ENCODE measurements around the gene HYAL4.

The HYAL4 gene

GRCh38 chr7:123918309-123918708 is 73.3 kb downstream of the HYAL4 start:
- WGBS, 2 donors (ENCODE audit: extremely low coverage in 2 of 2, insufficient read length in 2 of 2, insufficient replicate concordance in 1 of 2): no CpG with 5 or more reads among the region's 8 CpGs
- H3K27ac ChIP-seq (replicated peaks; ENCODE audit: low read length): no peak overlapping the region
- H3K4me3 ChIP-seq (ENCODE audit: low read length in 2 of 2): no peak overlapping the region
- H3K27me3 ChIP-seq (ENCODE audit: control insufficient read depth in 3 of 3, insufficient read depth in 3 of 3, low read depth in 1 of 3, low read length in 3 of 3): no peaks in the 10 kb centered on the region
- H2BK12ac ChIP-seq (ENCODE audit: low read length): no peak overlapping the region
- H2AFZ ChIP-seq (ENCODE audit: low read length): no peak overlapping the region
- H3K9me3 ChIP-seq (replicated peaks in 1 of 2; ENCODE audit: control insufficient read depth in 2 of 2, insufficient read depth in 1 of 2, low read depth in 1 of 2, low read length in 2 of 2): no peaks in the 10 kb centered on the region
- H2BK120ac ChIP-seq (ENCODE audit: low read depth, low read length): no peak overlapping the region
- no peak overlapping the region for H3K4ac ChIP-seq (ENCODE audit: low read length)
- H2BK5ac ChIP-seq (ENCODE audit: low read length): no peak overlapping the region
- H2BK15ac ChIP-seq (ENCODE audit: low read length): no peak overlapping the region
- no peaks in the 10 kb centered on the region for H3K79me1 ChIP-seq (ENCODE audit: low read depth, low read length)
- H3K4me2 ChIP-seq (ENCODE audit: insufficient read depth, low read length, poor library complexity, severe bottlenecking): no peak overlapping the region
- no peak overlapping the region for H4K8ac ChIP-seq (ENCODE audit: low read depth, low read length)
- H3K14ac ChIP-seq (ENCODE audit: low read length): no peak overlapping the region
- H3K18ac ChIP-seq (ENCODE audit: low read length): no peak overlapping the region
- H2AK5ac ChIP-seq (ENCODE audit: low read depth, low read length): no peak overlapping the region
- no peaks in the 10 kb centered on the region for H3K36me3 ChIP-seq (replicated peaks in 1 of 2; ENCODE audit: control insufficient read depth in 2 of 2, insufficient read depth in 2 of 2, low read length in 2 of 2)
- no peak for DNase-seq (ENCODE audit: low spot score)
- no peak overlapping the region for H3K23ac ChIP-seq (ENCODE audit: low read depth, low read length, poor library complexity)
- H3K9ac ChIP-seq (ENCODE audit: low read depth, low read length, poor library complexity): no peak overlapping the region
- H3K4me1 ChIP-seq (ENCODE audit: control insufficient read depth in 2 of 2, insufficient read depth in 1 of 2, low read depth in 1 of 2, low read length in 2 of 2): no peaks in the 10 kb centered on the region
- H4K91ac ChIP-seq (ENCODE audit: low read depth, low read length, poor library complexity): no peak overlapping the region

- Histone ChIP-seq H3K79me1 (ENCODE audit: low read depth, low read length) (no peaks in the 10 kb centered on the region), H2BK15ac (ENCODE audit: low read length) (no peak overlapping the region), H3K27me3 (ENCODE audit: control insufficient read depth in 3 of 3, insufficient read depth in 3 of 3, low read depth in 1 of 3, low read length in 3 of 3) (no peaks in the 10 kb centered on the region), H3K4me1 (ENCODE audit: control insufficient read depth in 2 of 2, insufficient read depth in 1 of 2, low read depth in 1 of 2, low read length in 2 of 2) (no peaks in the 10 kb centered on the region), H3K4ac (ENCODE audit: low read length) (no peak overlapping the region), H3K36me3 (replicated peaks in 1 of 2; ENCODE audit: control insufficient read depth in 2 of 2, insufficient read depth in 2 of 2, low read length in 2 of 2) (no peaks in the 10 kb centered on the region), H4K91ac (ENCODE audit: low read depth, low read length, poor library complexity) (no peak overlapping the region), H3K18ac (ENCODE audit: low read length) (no peak overlapping the region), H4K8ac (ENCODE audit: low read depth, low read length) (no peak overlapping the region), H2BK5ac (ENCODE audit: low read length) (no peak overlapping the region), H3K4me2 (ENCODE audit: insufficient read depth, low read length, poor library complexity, severe bottlenecking) (no peak overlapping the region), H2AK5ac (ENCODE audit: low read depth, low read length) (no peak overlapping the region), H3K4me3 (ENCODE audit: low read length in 2 of 2) (no peak overlapping the region), H2BK12ac (ENCODE audit: low read length) (no peak overlapping the region), H3K23ac (ENCODE audit: low read depth, low read length, poor library complexity) (no peak overlapping the region), H3K14ac (ENCODE audit: low read length) (no peak overlapping the region), H3K27ac (replicated peaks; ENCODE audit: low read length) (no peak overlapping the region), H2BK120ac (ENCODE audit: low read depth, low read length) (no peak overlapping the region), H3K9me3 (replicated peaks in 1 of 2; ENCODE audit: control insufficient read depth in 2 of 2, insufficient read depth in 1 of 2, low read depth in 1 of 2, low read length in 2 of 2) (peaks cover 0 to 2% of the 10 kb centered on the region in 2 donors), H3K9ac (ENCODE audit: low read depth, low read length, poor library complexity) (no peak overlapping the region), H2AFZ (ENCODE audit: low read length) (no peak overlapping the region)
- no peak for DNase-seq (ENCODE audit: low spot score)
- WGBS, 2 donors (ENCODE audit: extremely low coverage in 2 of 2, insufficient read length in 2 of 2, insufficient replicate concordance in 1 of 2): no CpG with 5 or more reads among the region's 4 CpGs
Observed at GRCh38 chr7:123923599-123923998, 78.6 kb downstream of the HYAL4 start.

GRCh38 chr7:123924941-123925340 is 80.0 kb downstream of the HYAL4 start, which contains the start of gene SPAM1:
Gene SPAM1, plus strand, starts transcription at chr7:123925241. Its CDS starts 28,330 bp downstream, at chr7:123953571.
- Histone ChIP-seq H4K8ac (ENCODE audit: low read depth, low read length) (no peak within 1 kb of the TSS), H3K4ac (ENCODE audit: low read length) (no peak within 1 kb of the TSS), H4K91ac (ENCODE audit: low read depth, low read length, poor library complexity) (no peak within 1 kb of the TSS), H3K9me3 (replicated peaks in 1 of 2; ENCODE audit: control insufficient read depth in 2 of 2, insufficient read depth in 1 of 2, low read depth in 1 of 2, low read length in 2 of 2) (peaks cover 0 to 2% of the 10 kb centered on the region in 2 donors), H2BK12ac (ENCODE audit: low read length) (no peak within 1 kb of the TSS), H3K27me3 (ENCODE audit: control insufficient read depth in 3 of 3, insufficient read depth in 3 of 3, low read depth in 1 of 3, low read length in 3 of 3) (no peaks in the 10 kb centered on the region), H2BK120ac (ENCODE audit: low read depth, low read length) (no peak within 1 kb of the TSS), H3K36me3 (replicated peaks in 1 of 2; ENCODE audit: control insufficient read depth in 2 of 2, insufficient read depth in 2 of 2, low read length in 2 of 2) (no peaks in the 10 kb centered on the region), H3K4me3 (ENCODE audit: low read length in 2 of 2) (no peak within 1 kb of the TSS), H3K27ac (replicated peaks; ENCODE audit: low read length) (no peak within 1 kb of the TSS), H3K4me1 (ENCODE audit: control insufficient read depth in 2 of 2, insufficient read depth in 1 of 2, low read depth in 1 of 2, low read length in 2 of 2) (no peaks in the 10 kb centered on the region), H3K79me1 (ENCODE audit: low read depth, low read length) (no peaks in the 10 kb centered on the region), H3K4me2 (ENCODE audit: insufficient read depth, low read length, poor library complexity, severe bottlenecking) (no peak within 1 kb of the TSS), H2BK5ac (ENCODE audit: low read length) (no peak within 1 kb of the TSS), H2AFZ (ENCODE audit: low read length) (no peak within 1 kb of the TSS), H2BK15ac (ENCODE audit: low read length) (no peak within 1 kb of the TSS), H3K9ac (ENCODE audit: low read depth, low read length, poor library complexity) (no peak within 1 kb of the TSS), H3K18ac (ENCODE audit: low read length) (no peak within 1 kb of the TSS), H3K14ac (ENCODE audit: low read length) (no peak within 1 kb of the TSS), H2AK5ac (ENCODE audit: low read depth, low read length) (no peak within 1 kb of the TSS), H3K23ac (ENCODE audit: low read depth, low read length, poor library complexity) (no peak within 1 kb of the TSS)
- no peak for DNase-seq (ENCODE audit: low spot score)

All from neuronal stem cell (in vitro differentiated cells).